GM21619 (cell line): ENCODE data around the gene TMEM54.

ENCODE experiments used
- ATAC-seq: cut with Tn5 transposase; IDR thresholded peaks from one replicate; pipeline ENCODE4 v1.9.1; 2021; ENCODE audit not compliant: unreplicated experiment

The TMEM54 gene

GRCh38 chr1:32895325-32896215 is 5.6 kb downstream of the TMEM54 start:
- ATAC-seq = no peak

- ATAC-seq = no peak
Observed at GRCh38 chr1:32894681-32895080, 6.5 kb downstream of the TMEM54 start.

- ATAC-seq = no peak
Observed at GRCh38 chr1:32894019-32894600, 7.1 kb downstream of the TMEM54 start.

- ATAC-seq = no peak
Observed at GRCh38 chr1:32893198-32894018, 7.8 kb downstream of the TMEM54 start.

GRCh38 chr1:32892368-32893197 is 8.6 kb downstream of the TMEM54 start:
- no peak for ATAC-seq

GRCh38 chr1:32891630-32892029 is 9.6 kb downstream of the TMEM54 start:
- ATAC-seq = no peak

GRCh38 chr1:32891241-32891570 is 10.0 kb downstream of the TMEM54 start:
- ATAC-seq = no peak

- no peak for ATAC-seq
Observed at GRCh38 chr1:32890516-32891240, 10.5 kb downstream of the TMEM54 start.

GRCh38 chr1:32889731-32890278 is 11.4 kb downstream of the TMEM54 start:
- no peak for ATAC-seq

GRCh38 chr1:32888677-32889420 is 12.3 kb downstream of the TMEM54 start:
- no peak for ATAC-seq

- no peak for ATAC-seq
Observed at GRCh38 chr1:32888134-32888533, 13.1 kb downstream of the TMEM54 start.

GRCh38 chr1:32887623-32888022 is 13.6 kb downstream of the TMEM54 start:
- no peak for ATAC-seq

GRCh38 chr1:32886828-32887414 is 14.3 kb downstream of the TMEM54 start:
- no peak for ATAC-seq

GRCh38 chr1:32886004-32886827 is 15.0 kb downstream of the TMEM54 start, which contains the start of gene HPCA:
HPCA (plus strand) TSS chr1:32886491; CDS start chr1:32888899, 2,408 bp downstream.
- no peak for ATAC-seq

GRCh38 chr1:32885676-32886003 is 15.5 kb downstream of the TMEM54 start:
- no peak for ATAC-seq

- no peak for ATAC-seq
Observed at GRCh38 chr1:32884726-32885125, 16.5 kb downstream of the TMEM54 start.

- no peak for ATAC-seq
Observed at GRCh38 chr1:32884032-32884372, 17.2 kb downstream of the TMEM54 start.
